GM12878 (cell line): ENCODE data around the gene LRWD1.
"Not testable (repeated sequence)": the region's sequence is repeated elsewhere in the genome, so short reads cannot be mapped to it uniquely, and the experiment has no call there.

ENCODE experiments used
- BCL11A ChIP-seq: IDR thresholded peaks from 2 replicates; pipeline ENCODE4 v1.6.1; 2011; ENCODE audit warnings: low read depth, low read length
- RFX5 ChIP-seq: IDR thresholded peaks from 2 replicates; pipeline ENCODE4 v1.6.1; 2011; ENCODE audit warnings: low read depth, low read length, improper control_type of control experiment
- TAF1 ChIP-seq: IDR thresholded peaks from 2 replicates; pipeline ENCODE4 v1.6.1; 2011; ENCODE audit warnings: mild to moderate bottlenecking, low read depth, low read length, borderline replicate concordance
- ZSCAN29 ChIP-seq: fragments of 450-650 bp; IDR thresholded peaks from 2 replicates; pipeline ENCODE4 v1.6.1; 2017; ENCODE audit warnings: mild to moderate bottlenecking, moderate library complexity
- TF ChIP-seq, protein P1 (sequence below), 3 experiments: IDR thresholded peaks in 2 of 3; conservative IDR thresholded peaks in 1 of 3; 2 replicates each; pipeline ENCODE4 v1.5.1; 2011; ENCODE audit warnings: low read depth in 3 of 3, low read length in 3 of 3, mild to moderate bottlenecking in 3 of 3, control low read depth in 2 of 3, moderate library complexity in 2 of 3, inconsistent platforms in 1 of 3, mixed read lengths in 1 of 3; ENCODE audit not compliant: control insufficient read depth in 2 of 3, insufficient read depth in 1 of 3; ENCODE audit errors: extremely low read depth in 1 of 3
- TF ChIP-seq, protein P2 (sequence below): fragments of 450-650 bp; IDR thresholded peaks from 2 replicates; pipeline ENCODE4 v1.6.1; 2017; ENCODE audit warnings: mild to moderate bottlenecking, moderate library complexity

DNA sequence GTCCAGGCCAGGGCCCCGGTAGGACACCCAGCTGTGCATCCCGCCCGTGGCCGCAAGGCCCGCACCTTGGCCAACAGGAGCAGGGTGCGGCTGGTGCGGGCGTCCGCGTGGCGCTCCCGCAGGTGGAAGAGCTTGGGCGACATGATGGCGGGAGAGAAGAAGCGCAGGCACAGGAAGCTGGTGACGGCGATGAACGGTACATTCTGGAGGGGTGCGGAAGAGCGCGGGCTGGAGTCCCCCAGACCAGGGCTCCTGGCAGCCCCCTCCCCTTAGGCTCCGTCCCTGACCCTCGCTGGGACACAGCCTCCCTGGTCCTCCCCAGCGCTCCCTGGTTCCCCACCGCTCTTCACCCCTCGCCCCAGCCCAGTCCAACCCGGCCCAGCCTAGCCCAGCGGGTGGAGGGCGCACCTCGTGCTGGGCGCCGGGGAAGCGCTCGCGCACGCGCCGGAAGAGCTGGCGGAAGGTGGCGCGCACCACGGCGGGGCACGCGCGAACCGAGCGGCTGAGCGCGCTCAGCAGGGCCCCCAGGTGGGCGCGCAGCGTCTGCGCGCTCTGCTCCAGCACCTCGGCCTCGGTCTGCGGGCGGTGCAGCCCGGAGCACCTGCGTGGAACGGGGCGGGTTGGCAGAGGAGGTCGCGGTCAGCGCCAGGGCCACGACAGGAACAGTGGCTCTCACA, 29.8 kb downstream of the LRWD1 start:
- TF ChIP-seq, protein P1, sequence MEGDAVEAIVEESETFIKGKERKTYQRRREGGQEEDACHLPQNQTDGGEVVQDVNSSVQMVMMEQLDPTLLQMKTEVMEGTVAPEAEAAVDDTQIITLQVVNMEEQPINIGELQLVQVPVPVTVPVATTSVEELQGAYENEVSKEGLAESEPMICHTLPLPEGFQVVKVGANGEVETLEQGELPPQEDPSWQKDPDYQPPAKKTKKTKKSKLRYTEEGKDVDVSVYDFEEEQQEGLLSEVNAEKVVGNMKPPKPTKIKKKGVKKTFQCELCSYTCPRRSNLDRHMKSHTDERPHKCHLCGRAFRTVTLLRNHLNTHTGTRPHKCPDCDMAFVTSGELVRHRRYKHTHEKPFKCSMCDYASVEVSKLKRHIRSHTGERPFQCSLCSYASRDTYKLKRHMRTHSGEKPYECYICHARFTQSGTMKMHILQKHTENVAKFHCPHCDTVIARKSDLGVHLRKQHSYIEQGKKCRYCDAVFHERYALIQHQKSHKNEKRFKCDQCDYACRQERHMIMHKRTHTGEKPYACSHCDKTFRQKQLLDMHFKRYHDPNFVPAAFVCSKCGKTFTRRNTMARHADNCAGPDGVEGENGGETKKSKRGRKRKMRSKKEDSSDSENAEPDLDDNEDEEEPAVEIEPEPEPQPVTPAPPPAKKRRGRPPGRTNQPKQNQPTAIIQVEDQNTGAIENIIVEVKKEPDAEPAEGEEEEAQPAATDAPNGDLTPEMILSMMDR (IDR thresholded peaks at IDR 0.05 in 2 of 3, conservative IDR thresholded peaks at IDR 0.05 in 1 of 3; ENCODE audit: control insufficient read depth in 2 of 3, extremely low read depth in 1 of 3, insufficient read depth in 1 of 3, low read depth in 3 of 3, low read length in 3 of 3): not testable (repeated sequence)
- not testable (repeated sequence) for TF ChIP-seq ZSCAN29, RFX5, TAF1, BCL11A
- TF ChIP-seq, protein P2, sequence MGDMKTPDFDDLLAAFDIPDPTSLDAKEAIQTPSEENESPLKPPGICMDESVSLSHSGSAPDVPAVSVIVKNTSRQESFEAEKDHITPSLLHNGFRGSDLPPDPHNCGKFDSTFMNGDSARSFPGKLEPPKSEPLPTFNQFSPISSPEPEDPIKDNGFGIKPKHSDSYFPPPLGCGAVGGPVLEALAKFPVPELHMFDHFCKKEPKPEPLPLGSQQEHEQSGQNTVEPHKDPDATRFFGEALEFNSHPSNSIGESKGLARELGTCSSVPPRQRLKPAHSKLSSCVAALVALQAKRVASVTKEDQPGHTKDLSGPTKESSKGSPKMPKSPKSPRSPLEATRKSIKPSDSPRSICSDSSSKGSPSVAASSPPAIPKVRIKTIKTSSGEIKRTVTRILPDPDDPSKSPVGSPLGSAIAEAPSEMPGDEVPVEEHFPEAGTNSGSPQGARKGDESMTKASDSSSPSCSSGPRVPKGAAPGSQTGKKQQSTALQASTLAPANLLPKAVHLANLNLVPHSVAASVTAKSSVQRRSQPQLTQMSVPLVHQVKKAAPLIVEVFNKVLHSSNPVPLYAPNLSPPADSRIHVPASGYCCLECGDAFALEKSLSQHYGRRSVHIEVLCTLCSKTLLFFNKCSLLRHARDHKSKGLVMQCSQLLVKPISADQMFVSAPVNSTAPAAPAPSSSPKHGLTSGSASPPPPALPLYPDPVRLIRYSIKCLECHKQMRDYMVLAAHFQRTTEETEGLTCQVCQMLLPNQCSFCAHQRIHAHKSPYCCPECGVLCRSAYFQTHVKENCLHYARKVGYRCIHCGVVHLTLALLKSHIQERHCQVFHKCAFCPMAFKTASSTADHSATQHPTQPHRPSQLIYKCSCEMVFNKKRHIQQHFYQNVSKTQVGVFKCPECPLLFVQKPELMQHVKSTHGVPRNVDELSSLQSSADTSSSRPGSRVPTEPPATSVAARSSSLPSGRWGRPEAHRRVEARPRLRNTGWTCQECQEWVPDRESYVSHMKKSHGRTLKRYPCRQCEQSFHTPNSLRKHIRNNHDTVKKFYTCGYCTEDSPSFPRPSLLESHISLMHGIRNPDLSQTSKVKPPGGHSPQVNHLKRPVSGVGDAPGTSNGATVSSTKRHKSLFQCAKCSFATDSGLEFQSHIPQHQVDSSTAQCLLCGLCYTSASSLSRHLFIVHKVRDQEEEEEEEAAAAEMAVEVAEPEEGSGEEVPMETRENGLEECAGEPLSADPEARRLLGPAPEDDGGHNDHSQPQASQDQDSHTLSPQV: not testable (repeated sequence)
